Mucosa of descending colon (tissue), 3 donors: ENCODE measurements around the gene MALRD1. TPM values are rescaled to one million over a fixed set of nuclear protein-coding genes. Genes with fewer than 3 reads are reported as not detected.

ENCODE experiments used
- ATAC-seq: fragments of 200-7000 bp; cut with Tn5 transposase; one replicate; pipeline ENCODE4 v1.9.1; 2020; ENCODE audit warnings: mild to moderate bottlenecking, moderate library complexity
- DNase-seq, 3 donors: peaks; one replicate each; pipeline ENCODE4 v3.0.0-alpha.2; 2020
- H3K36me3 ChIP-seq: fragments of 200-600 bp; one replicate; pipeline ENCODE4 v1.8.0; 2021; ENCODE audit warnings: low read depth, mild to moderate bottlenecking
- H3K4me1 ChIP-seq: fragments of 200-600 bp; one replicate; pipeline ENCODE4 v1.8.0; 2021; ENCODE audit warnings: low read depth, mild to moderate bottlenecking
- H3K4me3 ChIP-seq: fragments of 200-600 bp; one replicate; pipeline ENCODE4 v1.8.0; 2021; ENCODE audit warnings: mild to moderate bottlenecking
- H3K9me3 ChIP-seq: fragments of 200-600 bp; one replicate; pipeline ENCODE4 v1.8.0; 2021; ENCODE audit warnings: mild to moderate bottlenecking
- intact Hi-C, 2 donors: fragments of 100-400 bp; cut with DNase I in 1 of 2; cut with micrococcal nuclease in 1 of 2; formaldehyde crosslinking; loops; one replicate each; pipeline versions ENCODE4 v1.11.0 to v1.11.1; 2022; cut with DNase I, micrococcal nuclease
- long read RNA-seq, 2 donors: library from polyadenylated mRNA; unstranded; transcript quantifications; one replicate each; pipeline ENCODE4 v2.0.0, GENCODE V29; 2019 to 2021
- total RNA-seq, 3 donors: library from RNA; stranded (reverse); fragmentation: NEBNext Ultra II Directional in 2 of 3; extraction: Animal tissue kit (Norgen Biotek cat#: 25700) in 2 of 3; gene quantifications; one replicate each; pipeline versions ENCODE4 v1.2.1 to v1.2.4, GENCODE V29; 2021 to 2023
- TF ChIP-seq, protein P1 (sequence below): fragments of 200-600 bp; IDR thresholded peaks from one replicate; pipeline ENCODE4 v1.8.0; 2022; ENCODE audit warnings: antibody characterized with exemption, mild to moderate bottlenecking
- donor health status: DM: no; HTN: no; CAD: no; lungs with moderate emphysema.
- donor health status: DM: no; HTN: no; CAD: no.
- donor health status: DM: no; HTN: yes; CAD: no.

The MALRD1 gene
- total RNA-seq: under 1 TPM; 0.41 to 0.90 (median 0.60) TPM
- long read RNA-seq, donor 1: 0 reads
- long read RNA-seq, donor 2: 0 reads

GRCh38 chr10:19048489-19048888 is at the start of gene MALRD1:
Gene MALRD1, plus strand, starts transcription at chr10:19048801. Its CDS starts 138 bp downstream, at chr10:19048939.
- no peak for DNase-seq
- intact Hi-C loops: no loop called here
- Histone ChIP-seq H3K4me3 (no peak within 1 kb of the TSS), H3K4me1 (no peaks in the 10 kb centered on the region), H3K36me3 (no peaks in the 10 kb centered on the region), H3K9me3 (no peaks in the 10 kb centered on the region)
- TF ChIP-seq, protein P1, sequence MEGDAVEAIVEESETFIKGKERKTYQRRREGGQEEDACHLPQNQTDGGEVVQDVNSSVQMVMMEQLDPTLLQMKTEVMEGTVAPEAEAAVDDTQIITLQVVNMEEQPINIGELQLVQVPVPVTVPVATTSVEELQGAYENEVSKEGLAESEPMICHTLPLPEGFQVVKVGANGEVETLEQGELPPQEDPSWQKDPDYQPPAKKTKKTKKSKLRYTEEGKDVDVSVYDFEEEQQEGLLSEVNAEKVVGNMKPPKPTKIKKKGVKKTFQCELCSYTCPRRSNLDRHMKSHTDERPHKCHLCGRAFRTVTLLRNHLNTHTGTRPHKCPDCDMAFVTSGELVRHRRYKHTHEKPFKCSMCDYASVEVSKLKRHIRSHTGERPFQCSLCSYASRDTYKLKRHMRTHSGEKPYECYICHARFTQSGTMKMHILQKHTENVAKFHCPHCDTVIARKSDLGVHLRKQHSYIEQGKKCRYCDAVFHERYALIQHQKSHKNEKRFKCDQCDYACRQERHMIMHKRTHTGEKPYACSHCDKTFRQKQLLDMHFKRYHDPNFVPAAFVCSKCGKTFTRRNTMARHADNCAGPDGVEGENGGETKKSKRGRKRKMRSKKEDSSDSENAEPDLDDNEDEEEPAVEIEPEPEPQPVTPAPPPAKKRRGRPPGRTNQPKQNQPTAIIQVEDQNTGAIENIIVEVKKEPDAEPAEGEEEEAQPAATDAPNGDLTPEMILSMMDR: no peak
- ATAC-seq: peak; percentile 77

GRCh38 chr10:19003341-19003740 is 45.3 kb upstream of the MALRD1 start:
- no peak for ATAC-seq
- intact Hi-C loops: no loop called here
- Histone ChIP-seq H3K9me3 (no peaks in the 10 kb centered on the region), H3K4me3 (no peak overlapping the region), H3K36me3 (no peaks in the 10 kb centered on the region), H3K4me1 (no peaks in the 10 kb centered on the region)
- TF ChIP-seq, protein P1: no peak
- DNase-seq: no peak

GRCh38 chr10:19012111-19012510 is 36.5 kb upstream of the MALRD1 start:
- Histone ChIP-seq H3K4me1 (no peaks in the 10 kb centered on the region), H3K36me3 (no peaks in the 10 kb centered on the region), H3K9me3 (no peaks in the 10 kb centered on the region), H3K4me3 (no peak overlapping the region)
- intact Hi-C loops: no loop called here
- TF ChIP-seq, protein P1: no peak
- ATAC-seq (no peak), DNase-seq (no peak)

- TF ChIP-seq, protein P1: no peak
- ATAC-seq (no peak), DNase-seq (no peak)
- Histone ChIP-seq H3K4me1 (no peaks in the 10 kb centered on the region), H3K9me3 (no peaks in the 10 kb centered on the region), H3K36me3 (no peaks in the 10 kb centered on the region), H3K4me3 (no peak overlapping the region)
- intact Hi-C loops: no loop called here
These were observed 34.6 kb upstream of the MALRD1 start for GRCh38 chr10:19014034-19014433.

DNA sequence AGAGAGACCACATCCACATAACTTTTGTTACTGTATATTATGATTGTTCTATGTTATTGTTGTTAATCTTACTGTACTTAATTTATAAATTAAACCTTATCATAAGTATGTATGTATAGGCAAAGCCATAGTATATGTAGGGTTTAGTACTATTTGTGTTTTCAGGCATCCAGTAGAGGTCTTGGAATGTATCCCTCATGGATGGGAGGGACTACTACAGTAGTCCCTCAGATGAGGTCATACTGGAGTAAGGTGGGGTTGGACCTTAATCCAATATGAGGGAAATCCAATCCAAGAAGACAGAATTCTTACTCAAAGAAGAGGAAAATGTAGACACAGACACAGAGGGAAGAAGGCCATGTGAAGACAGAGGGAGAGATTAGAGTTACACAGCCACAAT is 34.1 kb upstream of the MALRD1 start:
- DNase-seq: no peak
- no peak overlapping the region for H3K4me3 ChIP-seq
- intact Hi-C loops: no loop called here
- TF ChIP-seq, protein P1: no peak
- H3K4me1 ChIP-seq: no peaks in the 10 kb centered on the region
- H3K36me3 ChIP-seq: no peaks in the 10 kb centered on the region
- ATAC-seq: no peak
- no peaks in the 10 kb centered on the region for H3K9me3 ChIP-seq
